Activated CD8-positive, alpha-beta memory T cell treated with anti-CD3 and anti-CD28 coated beads, Interleukin-2, amount 50 U/mL, for 1 hour (primary cell): ENCODE measurements around the gene SHD.
"Not testable (repeated sequence)": the region's sequence is repeated elsewhere in the genome, so short reads cannot be mapped to it uniquely, and the experiment has no call there.

ENCODE experiments used
- DNase-seq: peaks from one replicate; pipeline ENCODE4 v3.0.0-alpha.2; 2020; ENCODE audit errors: extremely low read depth

The SHD gene

DNA sequence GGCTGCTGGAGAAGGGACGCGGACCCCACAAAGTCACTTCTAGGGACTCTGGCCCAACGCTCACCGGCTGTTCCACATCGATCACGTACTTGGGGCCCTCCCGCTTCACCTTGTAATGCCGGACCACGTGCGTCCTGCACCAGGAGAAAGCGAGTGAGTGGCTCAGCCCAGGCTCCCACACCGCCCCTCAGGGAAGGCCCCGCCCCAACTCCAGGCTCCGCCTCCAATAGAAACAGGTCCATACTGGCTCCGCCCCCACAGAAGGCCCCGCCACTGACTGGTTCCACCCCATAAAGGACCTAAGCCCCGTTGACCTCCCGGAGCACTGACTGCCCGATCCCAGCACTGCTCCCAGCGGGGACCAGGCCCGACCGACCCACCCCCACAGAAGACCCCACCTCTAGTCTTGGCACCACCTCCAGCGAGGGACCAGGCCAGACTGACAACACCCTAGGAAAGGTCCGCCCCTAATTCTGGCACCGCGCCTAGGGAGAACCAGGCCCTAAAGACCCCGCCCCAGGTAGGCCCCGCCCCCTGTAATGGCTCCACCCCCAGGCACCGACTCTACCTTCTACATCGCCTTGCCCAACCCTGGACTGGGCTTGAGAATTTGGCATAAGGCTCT lies 48.3 kb downstream of the SHD start:
- peak; percentile 27 for DNase-seq

DNA sequence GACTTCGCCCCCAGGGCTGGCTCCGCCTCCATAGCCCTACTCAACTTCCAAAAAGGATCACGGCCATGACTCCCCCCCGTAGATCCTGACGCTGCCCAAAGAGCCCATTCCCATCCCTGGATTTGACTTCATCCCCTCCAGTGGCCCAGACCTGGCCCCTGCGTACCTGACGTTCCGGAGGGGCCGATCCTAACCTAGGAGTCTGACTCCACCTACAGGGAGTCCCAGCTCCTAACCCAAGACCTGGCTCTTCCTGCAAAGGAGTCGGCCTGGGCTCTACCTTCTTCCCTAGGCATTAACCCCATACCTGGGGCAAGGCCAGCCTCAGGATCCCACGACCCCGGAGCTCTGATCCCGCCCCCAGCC lies 48.8 kb downstream of the SHD start:
- DNase-seq, result no peak

GRCh38 chr19:4328243-4328990 lies 49.4 kb downstream of the SHD start:
- peak; percentile 91 for DNase-seq

DNA sequence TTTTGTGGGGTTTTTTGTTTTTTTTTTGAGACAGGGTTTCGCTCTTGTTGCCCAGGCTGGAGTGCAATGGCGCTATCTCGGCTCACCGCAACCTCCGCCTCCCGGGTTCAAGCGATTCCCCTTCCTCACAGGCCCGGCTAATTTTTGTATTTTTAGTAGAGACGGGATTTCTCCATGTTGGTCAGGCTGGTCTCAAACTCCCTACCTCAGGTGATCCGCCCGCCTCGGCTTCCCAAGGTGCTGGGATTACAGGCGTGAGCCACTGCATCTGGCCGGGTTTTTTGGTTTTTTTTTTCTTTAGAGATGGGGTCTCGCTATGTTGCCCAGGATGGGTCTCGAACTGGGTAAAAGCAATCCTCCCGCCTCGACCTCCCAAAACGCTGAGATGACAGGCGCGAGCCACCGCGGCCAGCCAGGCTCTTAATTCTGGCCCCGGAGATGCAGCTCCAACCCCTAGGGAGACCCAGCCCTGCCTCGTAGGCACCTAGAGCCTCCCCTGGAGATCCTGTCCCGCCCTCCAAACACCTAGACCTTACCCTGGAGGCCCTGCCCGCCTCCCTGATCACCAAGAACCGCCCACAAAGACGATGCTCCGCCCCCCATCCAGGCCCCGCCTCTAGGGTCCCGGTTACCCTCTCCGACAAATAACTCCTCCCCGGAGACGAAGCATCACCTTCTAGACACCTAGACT lies 50.1 kb downstream of the SHD start:
- not testable (repeated sequence) for DNase-seq

- no peak for DNase-seq
Measured at GRCh38 chr19:4329858-4330257, 50.8 kb downstream of the SHD start.

DNA sequence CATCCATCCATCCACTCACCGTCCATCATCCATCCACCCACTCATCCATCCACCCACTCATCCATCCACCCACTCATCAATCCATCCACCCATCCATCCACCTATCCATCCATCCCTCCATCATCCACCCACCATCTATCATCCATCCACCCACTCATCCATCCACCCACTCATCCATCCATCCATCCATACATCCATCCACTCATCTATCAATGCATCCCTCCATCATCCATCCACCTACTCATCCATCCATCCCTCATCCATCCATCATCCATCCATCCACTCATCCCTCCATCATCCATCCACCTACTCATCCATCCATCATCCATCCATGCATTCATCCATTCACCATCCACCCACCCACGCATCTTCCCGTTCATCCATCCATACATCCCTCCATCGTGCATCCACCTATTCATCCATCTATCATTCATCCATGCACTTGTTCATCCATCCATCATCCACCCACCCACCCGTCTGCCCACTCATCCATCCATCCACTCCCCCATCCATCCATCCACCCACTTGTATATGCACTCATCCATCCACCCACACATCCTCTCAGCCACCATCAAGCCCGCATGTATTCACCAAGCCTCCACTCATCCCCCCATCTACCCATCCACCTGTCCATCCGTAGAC lies 56.0 kb downstream of the SHD start:
- DNase-seq, result no peak

DNA sequence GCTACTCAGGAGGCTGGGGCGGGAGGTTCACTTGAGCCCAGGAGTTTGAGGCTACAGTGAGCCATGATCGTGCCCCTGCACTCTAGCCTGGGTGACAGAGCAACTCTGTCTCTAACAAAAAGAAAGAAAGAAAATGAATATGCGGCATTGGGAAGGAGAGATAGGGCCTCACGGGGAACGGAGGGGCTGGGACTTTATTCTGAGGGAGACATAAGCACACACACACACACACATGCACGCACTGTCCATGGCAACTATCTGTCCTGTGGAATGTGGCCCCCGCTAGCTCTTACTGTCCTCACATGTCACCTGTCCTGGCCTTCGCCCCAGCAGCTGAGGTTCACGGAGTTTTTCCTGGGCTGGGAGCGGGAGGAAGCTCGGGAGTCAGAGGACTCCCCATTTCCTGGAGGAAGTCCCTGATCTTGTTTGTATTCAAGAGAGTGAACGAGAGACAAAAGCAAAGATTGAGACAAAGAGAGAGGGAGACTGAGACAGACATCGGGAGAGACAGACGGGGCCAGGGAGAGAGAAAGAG lies 58.9 kb downstream of the SHD start:
- DNase-seq, result no peak

GRCh38 chr19:4338441-4339355 lies 59.6 kb downstream of the SHD start, which contains the start of gene STAP2:
Gene STAP2 (minus strand): TSS chr19:4338827. CDS start chr19:4338753, 74 bp downstream.
- no peak for DNase-seq
